ENCODE results near the gene BCORL1. TPM values are rescaled to one million over a fixed set of nuclear protein-coding genes. Genes with fewer than 3 reads are reported as not detected.

Gene BCORL1
- polyA plus RNA-seq, 1 of the 3 experiments (the other 2 are of a cell fraction), result 4.2 TPM

GRCh38 chrX:130083107-130083490, 100.7 kb downstream of the BCORL1 start:
- H3K4me3 ChIP-seq (ENCODE audit: low read depth in 2 of 2, low read length in 1 of 2), result no peak overlapping the region
- TF ChIP-seq FOXJ3 (CRISPR knock-in tag; IDR thresholded peaks at IDR 0.05) (no peak), RFX5 (IDR thresholded peaks at IDR 0.05; ENCODE audit: low read length) (no peak), MXI1 (IDR thresholded peaks at IDR 0.05; ENCODE audit: low read depth, low read length) (no peak), RAD21 (IDR thresholded peaks at IDR 0.05; ENCODE audit: low read length) (no peak)
- H3F3A ChIP-seq (replicated peaks; ENCODE audit: insufficient read depth), result no peaks in the 10 kb centered on the region
- H3K27me3 ChIP-seq (ENCODE audit: insufficient read depth), result peaks cover 36% of the 10 kb centered on the region; the same call in 1 of the 2 replicates
- H4K20me1 ChIP-seq (ENCODE audit: insufficient read depth), result no peaks in the 10 kb centered on the region
- ChIA-PET POLR2A (no interaction called here), CTCF (no interaction called here)
- WGBS (ENCODE audit: low lambda C conversion rate), result 60% methylated on average over 6 of the region's 7 CpGs
- H3K27ac ChIP-seq (ENCODE audit: low read depth in 2 of 2, low read length in 1 of 2), result no peak overlapping the region
- H3K79me2 ChIP-seq (ENCODE audit: insufficient read depth), result no peaks in the 10 kb centered on the region
- DNase-seq, result no peak
- peaks cover 0 to 17% of the 10 kb centered on the region in 2 experiments; a peak in 1 of 4 replicates for H3K4me1 ChIP-seq (ENCODE audit: control insufficient read depth in 1 of 2, insufficient read depth in 2 of 2, low read depth in 1 of 2, low read length in 1 of 2)
- H3K4me2 ChIP-seq, result no peak overlapping the region
- H2AFZ ChIP-seq (ENCODE audit: low read depth), result no peak overlapping the region
- H3K9me3 ChIP-seq, result no peaks in the 10 kb centered on the region
- H3K9me2 ChIP-seq, result no peaks in the 10 kb centered on the region
- no peak overlapping the region for H3K9ac ChIP-seq
- H3K36me3 ChIP-seq (replicated peaks in 1 of 2; ENCODE audit: control insufficient read depth in 1 of 2, insufficient read depth in 2 of 2, low read length in 1 of 2), result no peaks in the 10 kb centered on the region

GRCh38 chrX:130083656-130084382, 101.4 kb downstream of the BCORL1 start:
- H3K4me2 ChIP-seq, result no peak overlapping the region
- DNase-seq, result no peak
- ChIA-PET CTCF (interaction anchor here (1.0 kb wide), 1 partner anchor 36 kb away, joined by 3 read pairs; no protein-coding TSS in a partner anchor), POLR2A (no interaction called here)
- no peak overlapping the region for H3K27ac ChIP-seq (ENCODE audit: low read depth in 2 of 2, low read length in 1 of 2)
- H3K4me3 ChIP-seq (ENCODE audit: low read depth in 2 of 2, low read length in 1 of 2), result no peak overlapping the region
- H3K36me3 ChIP-seq (replicated peaks in 1 of 2; ENCODE audit: control insufficient read depth in 1 of 2, insufficient read depth in 2 of 2, low read length in 1 of 2), result no peaks in the 10 kb centered on the region
- no peaks in the 10 kb centered on the region for H3K9me3 ChIP-seq
- no peak for TF ChIP-seq NFIC (IDR thresholded peaks at IDR 0.05; ENCODE audit: borderline replicate concordance)
- no peak for TF ChIP-seq MAX (IDR thresholded peaks at IDR 0.05; ENCODE audit: low read depth)
- TF ChIP-seq IRF3 (IDR thresholded peaks at IDR 0.05; ENCODE audit: low read depth, low read length), result no peak
- TF ChIP-seq GABPA (IDR thresholded peaks at IDR 0.05; ENCODE audit: low read depth), result no peak
- TF ChIP-seq FOXJ3 (CRISPR knock-in tag; IDR thresholded peaks at IDR 0.05), result no peak
- TF ChIP-seq RFX5 (IDR thresholded peaks at IDR 0.05; ENCODE audit: low read length), result no peak
- TF ChIP-seq RXRA (IDR thresholded peaks at IDR 0.05; ENCODE audit: borderline replicate concordance, low read depth), result no peak
- TF ChIP-seq TCF12 (IDR thresholded peaks at IDR 0.05), result no peak
- no peak for TF ChIP-seq CHD2 (IDR thresholded peaks at IDR 0.05; ENCODE audit: low read length, partially characterized antibody)
- no peak for TF ChIP-seq YY1 (IDR thresholded peaks at IDR 0.05; ENCODE audit: low read depth)
- no peak for TF ChIP-seq USF2 (IDR thresholded peaks at IDR 0.05; ENCODE audit: borderline replicate concordance, low read depth, low read length)
- TF ChIP-seq TEAD4 (IDR thresholded peaks at IDR 0.05; ENCODE audit: borderline replicate concordance, insufficient read depth), result no peak
- no peak for TF ChIP-seq EZH2phosphoT487 (IDR thresholded peaks at IDR 0.05; ENCODE audit: borderline replicate concordance, low read depth)
- no peak for TF ChIP-seq MXI1 (IDR thresholded peaks at IDR 0.05; ENCODE audit: low read depth, low read length)
- WGBS (ENCODE audit: low lambda C conversion rate), result 72% methylated on average over 15 of the region's 15 CpGs
- H3K9me2 ChIP-seq, result no peaks in the 10 kb centered on the region
- H3F3A ChIP-seq (replicated peaks; ENCODE audit: insufficient read depth), result no peaks in the 10 kb centered on the region
- H3K9ac ChIP-seq, result no peak overlapping the region
- H3K79me2 ChIP-seq (ENCODE audit: insufficient read depth), result no peaks in the 10 kb centered on the region
- H4K20me1 ChIP-seq (ENCODE audit: insufficient read depth), result no peaks in the 10 kb centered on the region
- no peak overlapping the region for H2AFZ ChIP-seq (ENCODE audit: low read depth)
- peaks cover 0 to 17% of the 10 kb centered on the region in 2 experiments; a peak in 1 of 4 replicates for H3K4me1 ChIP-seq (ENCODE audit: control insufficient read depth in 1 of 2, insufficient read depth in 2 of 2, low read depth in 1 of 2, low read length in 1 of 2)
- H3K27me3 ChIP-seq (ENCODE audit: insufficient read depth), result peaks cover 36% of the 10 kb centered on the region; the same call in 1 of the 2 replicates

Data from SK-N-SH (cell line).